Endothelial cell of umbilical vein (primary cell): ENCODE data around the gene ANO9. TPM values are rescaled to one million over a fixed set of nuclear protein-coding genes. Genes with fewer than 3 reads are reported as not detected.

Experiments used
- BruUV-seq: library from RNA; stranded (reverse); fragments of 400-500 nt; replicated peaks from 2 replicates; lab custom pipeline; 2021; lab: Mats Ljungman, UMichigan
- CTCF ChIA-PET: fragments of 300-600, 350-600 bp; sonication (Branson Sonifier 250); formaldehyde crosslinking; loops from one replicate; lab custom pipeline; 2021; ENCODE audit warnings: antibody characterized with exemption, inconsistent platforms; lab: Charles Lee
- POLR2A ChIA-PET: fragments of 300-600, 350-600 bp; sonication (Branson Sonifier 250); formaldehyde crosslinking; loops from one replicate; lab custom pipeline; 2021; ENCODE audit warnings: antibody characterized with exemption, inconsistent platforms; lab: Charles Lee
- DNase-seq: peaks from one replicate; pipeline ENCODE4 v3.0.0-alpha.2; 2011; ENCODE audit warnings: low read depth, low spot score
- FAIRE-seq: peaks from 2 replicates; lab custom pipeline; 2011; peaks lifted over from hg19 to GRCh38; lab: Jason Lieb, UNC
- H2AFZ ChIP-seq: 2 replicates; pipeline ENCODE4 v1.6.0; 2012; ENCODE audit warnings: low read depth, low read length, control low read depth, inconsistent platforms
- H3K27ac ChIP-seq: 2 replicates; pipeline ENCODE4 v1.5.1; 2011; ENCODE audit warnings: low read depth, mild to moderate bottlenecking, control low read depth, low read length, moderate library complexity; ENCODE audit not compliant: insufficient read depth
- H3K27me3 ChIP-seq, 2 experiments: 2 replicates each; pipeline versions ENCODE4 v1.6.0 to v1.6.1; 2011; ENCODE audit warnings: low read length in 2 of 2, mixed read lengths in 1 of 2; ENCODE audit not compliant: control insufficient read depth in 2 of 2, insufficient read depth in 2 of 2
- H3K36me3 ChIP-seq, 2 experiments: 2 replicates in 1 of 2; 3 replicates in 1 of 2; pipeline ENCODE4 v1.5.1; 2011; ENCODE audit warnings: low read length in 2 of 2, mild to moderate bottlenecking in 1 of 2, moderate library complexity in 1 of 2; ENCODE audit not compliant: control insufficient read depth in 2 of 2, insufficient read depth in 2 of 2; ENCODE audit errors: extremely low read depth in 1 of 2
- H3K4me1 ChIP-seq: 3 replicates; pipeline ENCODE4 v1.5.1; 2011; ENCODE audit warnings: mild to moderate bottlenecking, low read length; ENCODE audit not compliant: control insufficient read depth, insufficient read depth; ENCODE audit errors: extremely low read depth
- H3K4me2 ChIP-seq: 2 replicates; pipeline ENCODE4 v1.6.1; 2011; ENCODE audit warnings: low read length, control low read depth, mixed read lengths; ENCODE audit not compliant: insufficient read depth
- H3K4me3 ChIP-seq, 3 experiments: fragments of 200-600 bp in 1 of 3; sonication (generic), shearing (Covaris generic) in 1 of 3; replicated peaks in 1 of 3; 2 replicates each; pipeline ENCODE4 v1.5.1; 2011 to 2016; ENCODE audit warnings: control low read depth in 3 of 3, low read length in 3 of 3, mild to moderate bottlenecking in 2 of 3, inconsistent platforms in 1 of 3, low read depth in 1 of 3, moderate library complexity in 1 of 3; ENCODE audit not compliant: insufficient read depth in 1 of 3
- H3K79me2 ChIP-seq: 2 replicates; pipeline ENCODE4 v1.6.0; 2012; ENCODE audit warnings: low read length, inconsistent platforms; ENCODE audit not compliant: control insufficient read depth, insufficient read depth
- H3K9ac ChIP-seq: replicated peaks from 2 replicates; pipeline ENCODE3; 2011; ENCODE audit warnings: low read length, control low read depth; ENCODE audit not compliant: insufficient read depth; ENCODE audit errors: extremely low read depth
- H3K9me1 ChIP-seq: replicated peaks from 3 replicates; pipeline ENCODE4 v1.6.0; 2011; ENCODE audit warnings: mild to moderate bottlenecking, low read length; ENCODE audit not compliant: control insufficient read depth, insufficient read depth; ENCODE audit errors: extremely low read depth
- H3K9me3 ChIP-seq: replicated peaks from 2 replicates; pipeline ENCODE4 v1.5.1; 2012; ENCODE audit warnings: low read length, inconsistent platforms; ENCODE audit not compliant: control insufficient read depth, insufficient read depth
- H4K20me1 ChIP-seq: replicated peaks from 2 replicates; pipeline ENCODE3; 2011; ENCODE audit warnings: mild to moderate bottlenecking, low read length; ENCODE audit not compliant: control insufficient read depth, insufficient read depth; ENCODE audit errors: extremely low read depth
- FOS ChIP-seq: IDR thresholded peaks from 2 replicates; pipeline ENCODE4 v1.6.1; 2011; ENCODE audit warnings: mild to moderate bottlenecking, low read length, moderate library complexity, borderline replicate concordance; ENCODE audit not compliant: insufficient read depth
- GATA2 ChIP-seq: IDR thresholded peaks from 2 replicates; pipeline ENCODE4 v1.7.0; 2011; ENCODE audit warnings: low read depth, mild to moderate bottlenecking, moderate library complexity, mixed read lengths, low read length; ENCODE audit not compliant: insufficient read length, insufficient read depth
- JUN ChIP-seq: IDR thresholded peaks from 2 replicates; pipeline ENCODE4 v1.6.1; 2011; ENCODE audit warnings: borderline replicate concordance, low read depth; ENCODE audit not compliant: insufficient read length, insufficient read depth
- MAX ChIP-seq: IDR thresholded peaks from 2 replicates; pipeline ENCODE4 v1.6.1; 2011; ENCODE audit not compliant: insufficient read depth, insufficient read length
- MYC ChIP-seq: IDR thresholded peaks from one replicate; pipeline ENCODE4 v1.6.1; 2011; ENCODE audit warnings: mild to moderate bottlenecking, low read depth, low read length
- POLR2AphosphoS5 ChIP-seq: IDR thresholded peaks from 2 replicates; pipeline ENCODE4 v1.6.1; 2012; ENCODE audit warnings: low read depth, mild to moderate bottlenecking, control low read depth, low read length, moderate library complexity; ENCODE audit not compliant: insufficient read depth
- dilution Hi-C: fragments of 300-500 bp; cut with MboI; formaldehyde crosslinking; loops from one replicate; pipeline ENCODE4 v1.15.0; 2019; ENCODE audit warnings: low sequenced_read_pairs; ENCODE audit not compliant: extremely low pct_ligation_motif_present
- intact Hi-C: fragments of 100-400 bp; cut with micrococcal nuclease; formaldehyde crosslinking; loops from one replicate; pipeline ENCODE4 v1.10.0; 2022
- polyA plus RNA-seq, 4 experiments: library from polyadenylated mRNA; depleted of rRNA in 3 of 4; stranded (reverse) in 3 of 4; unstranded in 1 of 4; fragments of >200 nt; gene quantifications; 2 replicates each; pipeline versions ENCODE4 v1.2.1 to v1.2.3, GENCODE V29; 2011 to 2012; ENCODE audit warnings: missing spikeins in 1 of 4
- total RNA-seq: library from RNA; stranded (reverse); gene quantifications from 2 replicates; pipeline ENCODE4 v1.2.3, GENCODE V29; 2021

ANO9 gene
- total and polyA plus RNA-seq, 2 donors (not counting 3 experiments of a cell fraction or from before 2014, with no cell fraction given), result 0.23 TPM; not detected in 1

GRCh38 chr11:440065-441042, 1.5 kb downstream of the ANO9 start:
- Histone ChIP-seq H3K4me3 (no peak overlapping the region), H3K27ac (no peak overlapping the region), H3K27me3 (peaks cover 0 to 2% of the 10 kb centered on the region in 2 experiments), H3K9ac (no peak overlapping the region), H3K79me2 (no peaks in the 10 kb centered on the region), H3K9me1 (no peaks in the 10 kb centered on the region), H3K4me2 (no peak overlapping the region), H4K20me1 (no peaks in the 10 kb centered on the region), H3K4me1 (no peaks in the 10 kb centered on the region), H2AFZ (no peak overlapping the region), H3K36me3 (no peaks in the 10 kb centered on the region), H3K9me3 (no peaks in the 10 kb centered on the region)
- ChIA-PET POLR2A (no interaction called here), CTCF (interaction anchor here (0.7 to 1.6 kb wide), 11 partner anchors 8 to 80 kb away, joined by 3 to 10 read pairs (median 4); partner anchors contain the start of gene PTDSS2)
- BruUV-seq, result no TSS peak
- DNase-seq (no peak), FAIRE-seq (no peak)
- intact Hi-C loops (no loop called here), dilution Hi-C loops (no loop called here)
- TF ChIP-seq MYC, result no peak
- TF ChIP-seq MAX, result no peak
- no peak for TF ChIP-seq POLR2AphosphoS5
- TF ChIP-seq GATA2, result no peak
- no peak for TF ChIP-seq FOS
- no peak for TF ChIP-seq JUN
